WTC11 (cell line): Measurements from ENCODE around the gene EHD4. TPM values are rescaled to one million over a fixed set of nuclear protein-coding genes. Genes with fewer than 3 reads are reported as not detected.

Experiments
- ATAC-seq: fragments of 200-7000 bp; cut with Tn5 transposase; 2 replicates; pipeline ENCODE4 v1.10.0; 2021; ENCODE audit warnings: mild to moderate bottlenecking, moderate library complexity
- CTCF ChIA-PET: fragments of 300-600 bp; sonication (Branson Sonifier 250); formaldehyde crosslinking; loops from one replicate; lab custom pipeline; 2021; ENCODE audit warnings: antibody characterized with exemption; lab: Charles Lee
- POLR2A ChIA-PET: fragments of 350-600 bp; sonication (Branson Sonifier 250); formaldehyde crosslinking; loops from one replicate; lab custom pipeline; 2021; ENCODE audit warnings: antibody characterized with exemption; lab: Charles Lee
- DNase-seq: peaks from one replicate; pipeline ENCODE4 v3.0.0; 2021; ENCODE audit warnings: low spot score
- H3K27ac Mint-ChIP-seq: 2 replicates; pipeline ENCODE4 v1.8.0; 2021; ENCODE audit warnings: mixed read lengths
- H3K27me3 Mint-ChIP-seq: 2 replicates; pipeline ENCODE4 v1.8.0; 2021; ENCODE audit warnings: low read depth, mild to moderate bottlenecking, moderate library complexity, mixed read lengths
- H3K36me3 Mint-ChIP-seq: 2 replicates; pipeline ENCODE4 v1.8.0; 2021; ENCODE audit warnings: mixed read lengths
- H3K4me1 Mint-ChIP-seq: 2 replicates; pipeline ENCODE4 v1.8.0; 2022; ENCODE audit warnings: mixed read lengths
- H3K4me3 Mint-ChIP-seq: 2 replicates; pipeline ENCODE4 v1.8.0; 2021; ENCODE audit warnings: mild to moderate bottlenecking, moderate library complexity, mixed read lengths
- H3K9me3 Mint-ChIP-seq: 2 replicates; pipeline ENCODE4 v1.8.0; 2021; ENCODE audit warnings: mixed read lengths
- E2F4 ChIP-seq: sonication (generic); formaldehyde crosslinking; IDR thresholded peaks from 2 replicates; pipeline ENCODE4 v1.8.1; 2022; ENCODE audit warnings: low read depth, mild to moderate bottlenecking, moderate library complexity, missing genetic modification reagents, borderline replicate concordance
- E2F5 ChIP-seq: sonication (generic); formaldehyde crosslinking; IDR thresholded peaks from 2 replicates; pipeline ENCODE4 v1.8.1; 2022; ENCODE audit warnings: mild to moderate bottlenecking, moderate library complexity, missing genetic modification reagents
- ERG ChIP-seq: fragments of 250-450 bp; sonication (Bioruptor Pico); IDR thresholded peaks from 2 replicates; pipeline ENCODE4 v1.8.0; 2021; ENCODE audit warnings: mild to moderate bottlenecking
- FOXK1 ChIP-seq: sonication (generic); formaldehyde crosslinking; IDR thresholded peaks from 2 replicates; pipeline ENCODE4 v1.8.0; 2022; ENCODE audit warnings: mild to moderate bottlenecking, moderate library complexity, missing genetic modification reagents
- FOXP4 ChIP-seq: sonication (generic); formaldehyde crosslinking; IDR thresholded peaks from 2 replicates; pipeline ENCODE4 v1.8.0; 2022; ENCODE audit warnings: mild to moderate bottlenecking, missing genetic modification reagents
- MYBL2 ChIP-seq: sonication (generic); formaldehyde crosslinking; IDR thresholded peaks from 2 replicates; pipeline ENCODE4 v1.8.1; 2023; ENCODE audit warnings: mild to moderate bottlenecking, moderate library complexity, missing genetic modification reagents
- NFE2L1 ChIP-seq: sonication (generic); formaldehyde crosslinking; IDR thresholded peaks from 2 replicates; pipeline ENCODE4 v1.8.1; 2023; ENCODE audit warnings: missing genetic modification reagents
- SP1 ChIP-seq: sonication (generic); formaldehyde crosslinking; conservative IDR thresholded peaks from 2 replicates; pipeline ENCODE4 v1.8.1; 2022; ENCODE audit warnings: missing genetic modification reagents
- STAT6 ChIP-seq: sonication (generic); formaldehyde crosslinking; conservative IDR thresholded peaks from 2 replicates; pipeline ENCODE4 v1.8.1; 2023; ENCODE audit warnings: mild to moderate bottlenecking, low read depth, missing genetic modification reagents, moderate library complexity
- ZBTB21 ChIP-seq: sonication (generic); formaldehyde crosslinking; IDR thresholded peaks from 2 replicates; pipeline ENCODE4 v1.8.1; 2023; ENCODE audit warnings: mild to moderate bottlenecking, missing genetic modification reagents, borderline replicate concordance
- ZBTB43 ChIP-seq: sonication (generic); formaldehyde crosslinking; IDR thresholded peaks from 2 replicates; pipeline ENCODE4 v1.8.1; 2023; ENCODE audit warnings: mild to moderate bottlenecking, missing genetic modification reagents
- ZNF263 ChIP-seq: sonication (generic); formaldehyde crosslinking; IDR thresholded peaks from 2 replicates; pipeline ENCODE4 v1.8.1; 2022; ENCODE audit warnings: low read depth, mild to moderate bottlenecking, moderate library complexity, missing genetic modification reagents
- ZNF416 ChIP-seq: fragments of 250-450 bp; sonication (Bioruptor Pico); IDR thresholded peaks from 2 replicates; pipeline ENCODE4 v1.9.0; 2021; ENCODE audit warnings: mild to moderate bottlenecking, inconsistent platforms
- ZNF425 ChIP-seq: fragments of 250-450 bp; sonication (Bioruptor Pico); conservative IDR thresholded peaks from 2 replicates; pipeline ENCODE4 v1.9.0; 2021; ENCODE audit warnings: mild to moderate bottlenecking
- total RNA-seq: library from RNA; stranded (reverse); gene quantifications from 3 replicates; pipeline ENCODE4 v1.2.3, GENCODE V29; 2021

EHD4 gene
- total RNA-seq, 1 experiment from 2014 or later: 23.9 TPM

- TF ChIP-seq FOXK1 (CRISPR knock-in tag) (no peak), ZNF416 (no peak), E2F4 (CRISPR knock-in tag) (no peak), FOXP4 (CRISPR knock-in tag) (no peak), MYBL2 (CRISPR knock-in tag) (no peak), ZNF425 (CRISPR knock-in tag) (no peak), SP1 (CRISPR knock-in tag) (no peak), ERG (CRISPR knock-in tag) (no peak)
Measured at GRCh38 chr15:42016971-42017370, 44.6 kb upstream of the EHD4 start (continued).

- CTCF ChIA-PET: interaction anchor here (1.3 kb wide), 1 partner anchor 25 kb away, joined by 5 read pairs; no protein-coding TSS in a partner anchor
- Mint-ChIP-seq H3K36me3 (no peaks in the 10 kb centered on the region), H3K9me3 (no peaks in the 10 kb centered on the region)
- POLR2A ChIA-PET: no interaction called here
- TF ChIP-seq ZNF416: no peak
- TF ChIP-seq ZBTB43 (CRISPR knock-in tag): no peak
- TF ChIP-seq, all 79 proteins: peak for 0
- ATAC-seq (no peak), DNase-seq (no peak)
- Mint-ChIP-seq H3K4me3 (no peak overlapping the region), H3K27me3 (no peaks in the 10 kb centered on the region), H3K4me1 (0 out of 2 replicates have a peak, but pooled peaks cover 7% of the 10 kb centered on the region), H3K27ac (no peak overlapping the region)
Measured at GRCh38 chr15:42014406-42014805, 42.0 kb upstream of the EHD4 start.

- H3K36me3 Mint-ChIP-seq: no peaks in the 10 kb centered on the region
- no peaks in the 10 kb centered on the region for H3K27me3 Mint-ChIP-seq
- CTCF ChIA-PET: no interaction called here
- H3K9me3 Mint-ChIP-seq: no peaks in the 10 kb centered on the region
- 0 out of 2 replicates have a peak, but pooled peaks cover 7% of the 10 kb centered on the region for H3K4me1 Mint-ChIP-seq
- no peak overlapping the region for H3K27ac Mint-ChIP-seq
- H3K4me3 Mint-ChIP-seq: no peak overlapping the region
- ATAC-seq (no peak), DNase-seq (no peak)
- POLR2A ChIA-PET: no interaction called here
- TF ChIP-seq E2F5: no peak
- no peak for TF ChIP-seq ZNF263 (CRISPR knock-in tag)
- no peak for TF ChIP-seq ZBTB21 (CRISPR knock-in tag)
- no peak for TF ChIP-seq NFE2L1 (CRISPR knock-in tag)
- no peak for TF ChIP-seq STAT6
Measured at GRCh38 chr15:42012928-42013482, 40.6 kb upstream of the EHD4 start.
